Esophagus squamous epithelium (tissue), 5 donors: ENCODE results near the gene P2RY4. TPM values are rescaled to one million over a fixed set of nuclear protein-coding genes. Genes with fewer than 3 reads are reported as not detected.

Experiments used
- DNase-seq: peaks from one replicate; lab custom pipeline; 2025; lab: John Stamatoyannopoulos, UW
- H3K27ac ChIP-seq, 4 donors: fragments of 200-600 bp; sonication (generic); one replicate each; pipeline ENCODE4 v1.5.1; 2016 to 2019; ENCODE audit warnings: mild to moderate bottlenecking in 1 of 4
- H3K27me3 ChIP-seq, 4 donors: fragments of 200-600 bp; sonication (generic); 1 replicate in 3 of 4; 2 replicates in 1 of 4; pipeline versions ENCODE4 v1.5.1 to v1.6.0; 2017 to 2021; ENCODE audit warnings: antibody characterized with exemption in 1 of 4
- H3K36me3 ChIP-seq, 3 donors: fragments of 200-600 bp; sonication (generic); one replicate each; pipeline ENCODE4 v1.5.1; 2016 to 2019
- H3K4me1 ChIP-seq, 3 donors: fragments of 200-600 bp; sonication (generic); one replicate each; pipeline ENCODE4 v1.5.1; 2017 to 2019
- H3K4me3 ChIP-seq, 4 donors: fragments of 200-600 bp; sonication (generic); 1 replicate in 3 of 4; 2 replicates in 1 of 4; pipeline ENCODE4 v1.5.1; 2016 to 2019; ENCODE audit warnings: mild to moderate bottlenecking in 2 of 4, moderate library complexity in 1 of 4
- H3K9me3 ChIP-seq, 3 donors: fragments of 200-600 bp; sonication (generic); one replicate each; pipeline ENCODE4 v1.5.1; 2016 to 2019
- POLR2A ChIP-seq, 4 donors: fragments of 450-650 bp; IDR thresholded peaks; one replicate each; pipeline ENCODE4 v1.6.1; 2017; ENCODE audit warnings: antibody characterized with exemption in 4 of 4, mild to moderate bottlenecking in 4 of 4, moderate library complexity in 3 of 4
- whole genome bisulfite sequencing, 2 donors: methylation state at CpG; one replicate each; pipeline ENCODE4 v1.1.5; 2018; 5-methylcytosine and 5-hydroxymethylcytosine counted together
- intact Hi-C: fragments of 100-400 bp; cut with DNase I; formaldehyde crosslinking; loops from one replicate; pipeline ENCODE4 v1.15.0; 2022
- total RNA-seq, 4 donors: library from RNA; depleted of rRNA; stranded (reverse); fragments of >200 nt; gene quantifications; one replicate each; pipeline ENCODE4 v1.1.0, GENCODE V29; 2016
- TF ChIP-seq, protein P1 (sequence below), 6 experiments: fragments of 450-650 bp in 4 of 6; fragments of 200-600 bp in 2 of 6; sonication (generic) in 2 of 6; IDR thresholded peaks; one replicate each; pipeline ENCODE4 v1.5.1; 2016 to 2019; ENCODE audit warnings: antibody characterized with exemption in 6 of 6, mild to moderate bottlenecking in 4 of 6, moderate library complexity in 4 of 6
- donor health status: DM: yes; HTN: yes; CAD: no.

The P2RY4 gene
- total RNA-seq, 4 donors from 2014 or later = 0.95 TPM; not detected in 3

DNA sequence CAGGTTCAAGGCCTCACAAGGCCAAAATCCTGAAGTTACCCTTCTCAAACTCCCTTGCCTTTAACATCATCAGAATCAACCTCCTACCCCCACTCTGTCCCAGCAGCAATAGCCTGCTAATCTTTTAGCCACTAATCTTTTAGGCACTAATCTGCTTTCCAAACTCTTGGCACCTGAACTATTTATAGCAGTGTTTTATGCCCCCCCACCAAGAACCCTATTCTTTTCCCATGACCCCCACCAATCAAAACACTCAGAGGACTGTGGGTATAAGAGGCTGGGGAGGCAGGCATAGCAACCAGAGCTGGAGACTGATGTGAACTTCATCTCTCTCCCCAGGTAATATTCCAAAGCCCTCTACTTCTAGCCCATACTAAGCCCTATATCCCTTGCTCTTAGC, 8.0 kb upstream of the P2RY4 start, which contains the start of gene ARR3:
Gene ARR3 (plus strand): TSS at position 301 of the 400 bp plus-strand sequence. CDS start 1,052 bp downstream, outside the sequence.
- H3K4me3 ChIP-seq = no peak within 1 kb of the TSS
- H3K27me3 ChIP-seq = no peaks in the 10 kb centered on the region
- no peak for TF ChIP-seq POLR2A (IDR thresholded peaks at IDR 0.05)
- TF ChIP-seq, protein P1, sequence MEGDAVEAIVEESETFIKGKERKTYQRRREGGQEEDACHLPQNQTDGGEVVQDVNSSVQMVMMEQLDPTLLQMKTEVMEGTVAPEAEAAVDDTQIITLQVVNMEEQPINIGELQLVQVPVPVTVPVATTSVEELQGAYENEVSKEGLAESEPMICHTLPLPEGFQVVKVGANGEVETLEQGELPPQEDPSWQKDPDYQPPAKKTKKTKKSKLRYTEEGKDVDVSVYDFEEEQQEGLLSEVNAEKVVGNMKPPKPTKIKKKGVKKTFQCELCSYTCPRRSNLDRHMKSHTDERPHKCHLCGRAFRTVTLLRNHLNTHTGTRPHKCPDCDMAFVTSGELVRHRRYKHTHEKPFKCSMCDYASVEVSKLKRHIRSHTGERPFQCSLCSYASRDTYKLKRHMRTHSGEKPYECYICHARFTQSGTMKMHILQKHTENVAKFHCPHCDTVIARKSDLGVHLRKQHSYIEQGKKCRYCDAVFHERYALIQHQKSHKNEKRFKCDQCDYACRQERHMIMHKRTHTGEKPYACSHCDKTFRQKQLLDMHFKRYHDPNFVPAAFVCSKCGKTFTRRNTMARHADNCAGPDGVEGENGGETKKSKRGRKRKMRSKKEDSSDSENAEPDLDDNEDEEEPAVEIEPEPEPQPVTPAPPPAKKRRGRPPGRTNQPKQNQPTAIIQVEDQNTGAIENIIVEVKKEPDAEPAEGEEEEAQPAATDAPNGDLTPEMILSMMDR (IDR thresholded peaks at IDR 0.05) = no peak
- DNase-seq = no peak
- no peaks in the 10 kb centered on the region for H3K4me1 ChIP-seq
- no peaks in the 10 kb centered on the region for H3K36me3 ChIP-seq
- intact Hi-C loops = no loop called here
- no peak within 1 kb of the TSS for H3K27ac ChIP-seq
- H3K9me3 ChIP-seq = no peaks in the 10 kb centered on the region

- 52 to 54% methylated on average over 3 of the region's 3 CpGs for WGBS, 2 donors
- DNase-seq = no peak
- TF ChIP-seq POLR2A (IDR thresholded peaks at IDR 0.05) = no peak
- TF ChIP-seq, protein P1 (IDR thresholded peaks at IDR 0.05) = no peak
- intact Hi-C loops = no loop called here
- Histone ChIP-seq H3K4me3 (no peak overlapping the region), H3K9me3 (no peaks in the 10 kb centered on the region), H3K36me3 (no peaks in the 10 kb centered on the region), H3K4me1 (no peaks in the 10 kb centered on the region), H3K27ac (no peak overlapping the region), H3K27me3 (no peaks in the 10 kb centered on the region)
Measured at GRCh38 chrX:70264784-70265183, 4.8 kb upstream of the P2RY4 start.

DNA sequence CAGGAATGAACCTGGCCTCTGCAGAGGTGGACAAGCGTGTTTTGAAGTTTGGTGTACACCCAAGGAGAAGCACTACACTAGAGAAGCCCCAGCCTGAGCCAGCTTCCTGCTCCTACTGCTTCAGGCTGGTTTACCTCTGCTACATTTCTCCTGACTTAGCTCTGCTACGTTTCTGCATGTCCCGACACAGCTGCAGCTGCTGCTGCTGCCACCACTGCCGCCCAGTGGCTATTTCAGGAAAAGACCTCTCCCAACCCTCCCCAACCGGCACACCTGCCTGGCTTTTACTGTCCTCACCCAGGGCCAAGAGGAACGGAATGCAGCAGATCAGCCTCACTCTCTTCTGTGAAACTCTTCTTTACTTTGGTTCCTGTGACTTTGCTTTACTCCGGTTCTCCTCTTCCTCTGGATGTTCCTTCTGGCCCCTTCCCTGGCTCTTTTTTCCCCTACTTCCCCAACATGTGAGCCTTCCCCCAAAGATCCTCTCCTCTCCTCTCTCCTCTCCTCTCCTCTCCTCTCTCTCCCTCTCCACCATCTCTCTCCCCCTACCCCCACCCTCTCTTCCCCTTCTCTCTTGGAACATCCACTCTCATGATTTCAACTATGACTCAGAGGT, 3.1 kb upstream of the P2RY4 start:
- WGBS, 2 donors = 0 to 18% methylated on average over 4 to 7 of the region's 7 CpGs
- no peaks in the 10 kb centered on the region for H3K36me3 ChIP-seq
- no peak overlapping the region for H3K27ac ChIP-seq
- TF ChIP-seq POLR2A (IDR thresholded peaks at IDR 0.05) = no peak
- TF ChIP-seq, protein P1 (IDR thresholded peaks at IDR 0.05) = peak in 5 of 6 experiments; percentile 34 to 73 (median 54)
- H3K27me3 ChIP-seq = no peaks in the 10 kb centered on the region
- no peaks in the 10 kb centered on the region for H3K4me1 ChIP-seq
- H3K4me3 ChIP-seq = no peak overlapping the region
- intact Hi-C loops = no loop called here
- DNase-seq = no peak
- H3K9me3 ChIP-seq = no peaks in the 10 kb centered on the region

DNA sequence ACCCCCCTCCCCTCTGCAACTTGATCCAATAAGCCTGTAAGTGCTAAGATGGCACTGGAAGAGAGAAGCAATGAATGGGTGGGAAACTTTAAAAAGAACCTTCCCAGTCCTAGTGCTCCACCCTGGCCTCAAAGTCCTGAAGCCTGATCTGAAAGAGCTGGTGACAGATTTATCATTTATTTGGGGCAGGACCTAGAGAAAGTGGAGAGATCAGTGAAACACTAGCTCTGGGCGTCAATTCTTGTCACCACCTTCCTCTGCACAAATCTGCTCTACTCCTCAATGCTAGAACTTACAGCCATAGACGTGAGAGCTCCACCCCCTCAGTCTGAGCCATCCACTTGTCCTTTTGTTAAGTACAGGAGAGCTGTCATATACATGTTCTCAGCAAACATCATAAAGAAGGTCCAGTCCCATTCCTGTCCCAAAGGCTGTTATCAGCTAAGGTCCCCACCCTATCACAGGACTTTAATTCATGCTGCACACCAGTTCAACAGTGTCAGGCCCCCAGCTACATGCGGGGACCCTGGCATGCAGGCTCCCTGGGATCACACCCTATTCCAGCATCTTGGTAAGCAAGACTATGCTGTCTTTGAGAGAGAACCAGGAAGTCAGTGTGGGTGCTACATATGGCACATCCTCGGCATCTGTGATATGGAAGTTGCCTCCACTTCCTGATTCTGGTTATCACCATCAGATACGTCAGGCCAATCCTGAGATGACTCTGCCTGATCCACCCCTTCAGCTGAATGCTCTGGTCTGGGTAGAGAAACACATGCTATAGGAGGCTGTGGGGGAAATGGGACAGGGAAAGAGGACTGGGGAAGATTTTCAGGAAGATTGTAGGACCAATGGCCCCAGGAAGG, 2.3 kb downstream of the P2RY4 start:
- H3K4me1 ChIP-seq = no peaks in the 10 kb centered on the region
- intact Hi-C loops = no loop called here
- H3K27me3 ChIP-seq = no peaks in the 10 kb centered on the region
- 54 to 79% methylated on average over 3 to 4 of the region's 5 CpGs for WGBS, 2 donors
- no peak overlapping the region for H3K4me3 ChIP-seq
- no peak for TF ChIP-seq POLR2A (IDR thresholded peaks at IDR 0.05)
- TF ChIP-seq, protein P1 (IDR thresholded peaks at IDR 0.05) = no peak
- no peaks in the 10 kb centered on the region for H3K9me3 ChIP-seq
- no peak for DNase-seq
- no peaks in the 10 kb centered on the region for H3K36me3 ChIP-seq
- no peak overlapping the region for H3K27ac ChIP-seq

DNA sequence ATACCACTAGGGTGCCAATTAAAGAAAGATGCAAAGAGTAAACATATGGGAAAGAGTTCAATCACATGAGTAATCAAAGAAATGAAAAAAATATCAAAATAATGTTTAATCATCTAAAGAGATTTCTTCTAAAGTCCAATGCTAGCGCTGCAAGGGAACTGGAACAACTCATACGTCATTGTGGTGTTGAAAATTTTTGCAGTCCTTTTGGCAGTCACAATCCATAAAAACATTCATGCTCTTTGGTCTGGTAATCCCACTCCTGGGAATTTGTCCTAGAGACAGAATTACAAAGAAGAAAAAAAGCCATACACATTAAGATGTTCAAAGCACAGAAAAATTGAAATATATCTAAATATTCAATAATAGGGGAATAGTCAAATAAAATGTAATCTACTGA, 4.6 kb downstream of the P2RY4 start:
- no peak for DNase-seq
- WGBS, 2 donors = 83% methylated on average over 2 of the region's 2 CpGs
- no peak overlapping the region for H3K4me3 ChIP-seq
- no peaks in the 10 kb centered on the region for H3K27me3 ChIP-seq
- H3K4me1 ChIP-seq = no peaks in the 10 kb centered on the region
- no peaks in the 10 kb centered on the region for H3K9me3 ChIP-seq
- TF ChIP-seq, protein P1 (IDR thresholded peaks at IDR 0.05) = no peak
- peak overlapping the region in 1 of 4 donors; percentile 33 for H3K27ac ChIP-seq
- intact Hi-C loops = no loop called here
- H3K36me3 ChIP-seq = no peaks in the 10 kb centered on the region
